SH-SY5Y (cell line): ENCODE results near the gene ARRDC3.

Experiments used
- GATA2 ChIP-seq: IDR thresholded peaks from 2 replicates; pipeline ENCODE4 v1.6.1; 2011; ENCODE audit warnings: mild to moderate bottlenecking, low read depth, low read length
- GATA3 ChIP-seq: IDR thresholded peaks from 2 replicates; pipeline ENCODE4 v1.6.1; 2011; ENCODE audit warnings: low read depth, mild to moderate bottlenecking, low read length, moderate library complexity

Gene ARRDC3

GRCh38 chr5:91383027-91383955 lies at the start of gene ARRDC3:
Gene ARRDC3, minus strand, starts transcription at chr5:91383317. Its CDS starts 225 bp downstream, at chr5:91383092.
- TF ChIP-seq GATA3 (no peak), GATA2 (no peak)

GRCh38 chr5:91430949-91431348 lies 47.8 kb upstream of the ARRDC3 start:
- TF ChIP-seq GATA3 (no peak), GATA2 (no peak)

- TF ChIP-seq GATA3 (no peak), GATA2 (no peak)
These were observed 41.7 kb upstream of the ARRDC3 start for GRCh38 chr5:91424638-91425436.

- TF ChIP-seq GATA2 (no peak), GATA3 (no peak)
These were observed 40.8 kb upstream of the ARRDC3 start for GRCh38 chr5:91423871-91424270.

GRCh38 chr5:91420879-91421278 lies 37.8 kb upstream of the ARRDC3 start:
- no peak for TF ChIP-seq GATA2
- no peak for TF ChIP-seq GATA3

GRCh38 chr5:91419571-91420537 lies 36.7 kb upstream of the ARRDC3 start:
- no peak for TF ChIP-seq GATA3

- TF ChIP-seq GATA3 (no peak), GATA2 (no peak)
These were observed 36.0 kb upstream of the ARRDC3 start for GRCh38 chr5:91419136-91419535.

- no peak for TF ChIP-seq GATA3
- no peak for TF ChIP-seq GATA2
These were observed 35.0 kb upstream of the ARRDC3 start for GRCh38 chr5:91418158-91418557.

- TF ChIP-seq GATA3 (no peak), GATA2 (no peak)
These were observed 34.1 kb upstream of the ARRDC3 start for GRCh38 chr5:91417219-91417618.

- TF ChIP-seq GATA3 (no peak), GATA2 (no peak)
These were observed 33.4 kb upstream of the ARRDC3 start for GRCh38 chr5:91416491-91416890.

GRCh38 chr5:91409304-91409703 lies 26.2 kb upstream of the ARRDC3 start:
- TF ChIP-seq GATA2 (no peak), GATA3 (no peak)

- TF ChIP-seq GATA3 (no peak), GATA2 (no peak)
These were observed 25.6 kb upstream of the ARRDC3 start for GRCh38 chr5:91408710-91409109.

GRCh38 chr5:91407204-91407603 lies 24.1 kb upstream of the ARRDC3 start:
- TF ChIP-seq GATA3 (no peak), GATA2 (no peak)
